HG03520 (cell line): Measurements from ENCODE around the gene TRAF2.

Source experiments
- ATAC-seq: cut with Tn5 transposase; IDR thresholded peaks from one replicate; pipeline ENCODE4 v1.9.1; 2021; ENCODE audit warnings: mild to moderate bottlenecking, moderate library complexity; ENCODE audit not compliant: unreplicated experiment

TRAF2 gene

GRCh38 chr9:136973618-136974617 lies 87.6 kb downstream of the TRAF2 start:
- no peak for ATAC-seq

- no peak for ATAC-seq
These were observed 88.7 kb downstream of the TRAF2 start for GRCh38 chr9:136974817-136975535.

- no peak for ATAC-seq
These were observed 89.3 kb downstream of the TRAF2 start for GRCh38 chr9:136975644-136976043.
